WTC11 (cell line): ENCODE results near the gene BORCS5. TPM values are rescaled to one million over a fixed set of nuclear protein-coding genes. Genes with fewer than 3 reads are reported as not detected.

Experiments used
- ATAC-seq: fragments of 200-7000 bp; cut with Tn5 transposase; 2 replicates; pipeline ENCODE4 v1.10.0; 2021; ENCODE audit warnings: mild to moderate bottlenecking, moderate library complexity
- CTCF ChIA-PET: fragments of 300-600 bp; sonication (Branson Sonifier 250); formaldehyde crosslinking; loops from one replicate; lab custom pipeline; 2021; ENCODE audit warnings: antibody characterized with exemption; lab: Charles Lee
- POLR2A ChIA-PET: fragments of 350-600 bp; sonication (Branson Sonifier 250); formaldehyde crosslinking; loops from one replicate; lab custom pipeline; 2021; ENCODE audit warnings: antibody characterized with exemption; lab: Charles Lee
- DNase-seq: peaks from one replicate; pipeline ENCODE4 v3.0.0; 2021; ENCODE audit warnings: low spot score
- H3K27ac Mint-ChIP-seq: 2 replicates; pipeline ENCODE4 v1.8.0; 2021; ENCODE audit warnings: mixed read lengths
- H3K27me3 Mint-ChIP-seq: 2 replicates; pipeline ENCODE4 v1.8.0; 2021; ENCODE audit warnings: low read depth, mild to moderate bottlenecking, moderate library complexity, mixed read lengths
- H3K36me3 Mint-ChIP-seq: 2 replicates; pipeline ENCODE4 v1.8.0; 2021; ENCODE audit warnings: mixed read lengths
- H3K4me1 Mint-ChIP-seq: 2 replicates; pipeline ENCODE4 v1.8.0; 2022; ENCODE audit warnings: mixed read lengths
- H3K4me3 Mint-ChIP-seq: 2 replicates; pipeline ENCODE4 v1.8.0; 2021; ENCODE audit warnings: mild to moderate bottlenecking, moderate library complexity, mixed read lengths
- H3K9me3 Mint-ChIP-seq: 2 replicates; pipeline ENCODE4 v1.8.0; 2021; ENCODE audit warnings: mixed read lengths
- ATF1 ChIP-seq: sonication (generic); formaldehyde crosslinking; IDR thresholded peaks from 2 replicates; pipeline ENCODE4 v1.8.1; 2023; ENCODE audit warnings: mild to moderate bottlenecking, moderate library complexity, missing genetic modification reagents
- ATF3 ChIP-seq: sonication (generic); formaldehyde crosslinking; conservative IDR thresholded peaks from 2 replicates; pipeline ENCODE4 v1.8.1; 2022; ENCODE audit warnings: mild to moderate bottlenecking, missing genetic modification reagents
- ERG ChIP-seq: fragments of 250-450 bp; sonication (Bioruptor Pico); IDR thresholded peaks from 2 replicates; pipeline ENCODE4 v1.8.0; 2021; ENCODE audit warnings: mild to moderate bottlenecking
- GABPB1 ChIP-seq: sonication (generic); formaldehyde crosslinking; IDR thresholded peaks from 2 replicates; pipeline ENCODE4 v1.8.1; 2023; ENCODE audit warnings: mild to moderate bottlenecking, missing genetic modification reagents
- IRF2 ChIP-seq: sonication (generic); formaldehyde crosslinking; IDR thresholded peaks from 2 replicates; pipeline ENCODE4 v1.8.0; 2022; ENCODE audit warnings: low read depth, missing genetic modification reagents, borderline replicate concordance
- KAT7 ChIP-seq: sonication (generic); formaldehyde crosslinking; IDR thresholded peaks from 2 replicates; pipeline ENCODE4 v1.8.1; 2023; ENCODE audit warnings: missing genetic modification reagents, mild to moderate bottlenecking, borderline replicate concordance
- MXD4 ChIP-seq: fragments of 250-450 bp; sonication (Bioruptor Pico); IDR thresholded peaks from 2 replicates; pipeline ENCODE4 v1.8.0; 2021; ENCODE audit warnings: mild to moderate bottlenecking, moderate library complexity, borderline replicate concordance
- OVOL2 ChIP-seq: fragments of 250-450 bp; sonication (Bioruptor Pico); IDR thresholded peaks from 2 replicates; pipeline ENCODE4 v1.9.0; 2021; ENCODE audit warnings: mild to moderate bottlenecking, borderline replicate concordance
- RORB ChIP-seq: fragments of 250-450 bp; sonication (Bioruptor Pico); IDR thresholded peaks from 2 replicates; pipeline ENCODE4 v1.9.0; 2021; ENCODE audit warnings: mild to moderate bottlenecking
- SMAD4 ChIP-seq: sonication (generic); formaldehyde crosslinking; IDR thresholded peaks from 2 replicates; pipeline ENCODE4 v1.8.0; 2022; ENCODE audit warnings: mild to moderate bottlenecking, missing genetic modification reagents
- SP1 ChIP-seq: sonication (generic); formaldehyde crosslinking; conservative IDR thresholded peaks from 2 replicates; pipeline ENCODE4 v1.8.1; 2022; ENCODE audit warnings: missing genetic modification reagents
- STAT6 ChIP-seq: sonication (generic); formaldehyde crosslinking; conservative IDR thresholded peaks from 2 replicates; pipeline ENCODE4 v1.8.1; 2023; ENCODE audit warnings: mild to moderate bottlenecking, low read depth, missing genetic modification reagents, moderate library complexity
- ZNF121 ChIP-seq: sonication (generic); formaldehyde crosslinking; IDR thresholded peaks from 2 replicates; pipeline ENCODE4 v1.8.0; 2023; ENCODE audit warnings: missing genetic modification reagents
- ZNF281 ChIP-seq: sonication (generic); formaldehyde crosslinking; IDR thresholded peaks from 2 replicates; pipeline ENCODE4 v1.8.0; 2023; ENCODE audit warnings: mild to moderate bottlenecking, missing genetic modification reagents
- ZNF416 ChIP-seq: fragments of 250-450 bp; sonication (Bioruptor Pico); IDR thresholded peaks from 2 replicates; pipeline ENCODE4 v1.9.0; 2021; ENCODE audit warnings: mild to moderate bottlenecking, inconsistent platforms
- total RNA-seq: library from RNA; stranded (reverse); gene quantifications from 3 replicates; pipeline ENCODE4 v1.2.3, GENCODE V29; 2021

BORCS5 gene
- total RNA-seq, 1 experiment from 2014 or later, result 16.4 TPM

GRCh38 chr12:12447837-12448236 is 91.0 kb downstream of the BORCS5 start (continued):
- no peak for TF ChIP-seq ERG (CRISPR knock-in tag)

GRCh38 chr12:12449533-12450025 is 92.7 kb downstream of the BORCS5 start:
- ChIA-PET CTCF (no interaction called here), POLR2A (no interaction called here)
- Mint-ChIP-seq H3K27ac (no peak overlapping the region), H3K36me3 (0 out of 2 replicates have a peak, but pooled peaks cover 3% of the 10 kb centered on the region), H3K4me3 (no peak overlapping the region), H3K9me3 (0 out of 2 replicates have a peak, but pooled peaks cover 3% of the 10 kb centered on the region), H3K4me1 (peaks cover 31% of the 10 kb centered on the region), H3K27me3 (no peaks in the 10 kb centered on the region)
- TF ChIP-seq GABPB1 (CRISPR knock-in tag) (peak; percentile 91), IRF2 (CRISPR knock-in tag) (no peak)
- ATAC-seq (no peak), DNase-seq (no peak)

- H3K4me1 Mint-ChIP-seq, result peaks cover 31% of the 10 kb centered on the region
- no peak overlapping the region for H3K27ac Mint-ChIP-seq
- ChIA-PET CTCF (no interaction called here), POLR2A (no interaction called here)
- TF ChIP-seq SMAD4 (CRISPR knock-in tag) (no peak), ATF1 (CRISPR knock-in tag) (no peak), RORB (no peak), ATF3 (CRISPR knock-in tag) (no peak), ZNF416 (CRISPR knock-in tag) (no peak)
- H3K9me3 Mint-ChIP-seq, result 0 out of 2 replicates have a peak, but pooled peaks cover 3% of the 10 kb centered on the region
- no peak overlapping the region for H3K4me3 Mint-ChIP-seq
- H3K27me3 Mint-ChIP-seq, result no peaks in the 10 kb centered on the region
- no peak for DNase-seq
- ATAC-seq, result no peak
- 0 out of 2 replicates have a peak, but pooled peaks cover 3% of the 10 kb centered on the region for H3K36me3 Mint-ChIP-seq
Observed at GRCh38 chr12:12450043-12450471, 93.2 kb downstream of the BORCS5 start.

GRCh38 chr12:12451098-12451497 is 94.2 kb downstream of the BORCS5 start:
- CTCF ChIA-PET, result no interaction called here
- no peak for ATAC-seq
- no peak overlapping the region for H3K27ac Mint-ChIP-seq

More at GRCh38 chr12:12451098-12451497, 94.2 kb downstream of the BORCS5 start:
- H3K36me3 Mint-ChIP-seq, result 0 out of 2 replicates have a peak, but pooled peaks cover 3% of the 10 kb centered on the region
- POLR2A ChIA-PET, result no interaction called here
- H3K9me3 Mint-ChIP-seq, result 0 out of 2 replicates have a peak, but pooled peaks cover 3% of the 10 kb centered on the region
- TF ChIP-seq MXD4 (CRISPR knock-in tag) (no peak), OVOL2 (CRISPR knock-in tag) (no peak), KAT7 (CRISPR knock-in tag) (no peak), RORB (no peak), ZNF121 (CRISPR knock-in tag) (no peak), SP1 (CRISPR knock-in tag) (no peak), STAT6 (no peak), ZNF281 (CRISPR knock-in tag) (no peak), SMAD4 (CRISPR knock-in tag) (no peak)
- peaks cover 27% of the 10 kb centered on the region for H3K4me1 Mint-ChIP-seq
- no peak for DNase-seq
- no peak overlapping the region for H3K4me3 Mint-ChIP-seq
- no peaks in the 10 kb centered on the region for H3K27me3 Mint-ChIP-seq
